IMR-90 (cell line): ENCODE measurements around the gene EEF1G. TPM values are rescaled to one million over a fixed set of nuclear protein-coding genes. Genes with fewer than 3 reads are reported as not detected.

Experiments used
- ATAC-seq: fragments of 200-7000 bp; cut with Tn5 transposase; 2 replicates; pipeline ENCODE4 v1.9.1; 2020; ENCODE audit warnings: low read depth, mild to moderate bottlenecking, moderate library complexity
- BruUV-seq: library from RNA; stranded (reverse); fragments of 400-500 nt; replicated peaks from 2 replicates; lab custom pipeline; 2021; lab: Mats Ljungman, UMichigan
- CTCF ChIA-PET: fragments of 300-600 bp; formaldehyde crosslinking; extraction: SDS; loops from one replicate; lab custom pipeline; 2021; ENCODE audit warnings: antibody characterized with exemption; lab: Yijun Ruan, JAX
- POLR2A ChIA-PET: fragments of 300-600 bp; sonication (Branson Sonifier 250); formaldehyde crosslinking; loops from one replicate; lab custom pipeline; 2022; ENCODE audit warnings: antibody characterized with exemption; ENCODE audit not compliant: unreplicated experiment; lab: Charles Lee
- DNase-seq: peaks from one replicate; pipeline ENCODE4 v3.0.0; 2013
- H2AFZ ChIP-seq: replicated peaks from 2 replicates; pipeline ENCODE3; 2013; ENCODE audit warnings: low read length, mild to moderate bottlenecking; ENCODE audit not compliant: poor library complexity
- H2AK5ac ChIP-seq: 2 replicates; pipeline ENCODE4 v1.6.1; 2013; ENCODE audit warnings: low read depth, low read length, inconsistent platforms
- H2AK9ac ChIP-seq: replicated peaks from 2 replicates; pipeline ENCODE3; 2013; ENCODE audit warnings: mild to moderate bottlenecking, low read depth, low read length, moderate library complexity; ENCODE audit not compliant: poor library complexity
- H2BK120ac ChIP-seq: 2 replicates; pipeline ENCODE4 v1.6.1; 2013; ENCODE audit warnings: low read depth, low read length, inconsistent platforms
- H2BK15ac ChIP-seq: 3 replicates; pipeline ENCODE4 v1.6.1; 2013; ENCODE audit warnings: low read depth, low read length, inconsistent platforms
- H2BK20ac ChIP-seq: 2 replicates; pipeline ENCODE4 v1.6.1; 2013; ENCODE audit warnings: low read depth, mild to moderate bottlenecking, inconsistent platforms, low read length, moderate library complexity
- H2BK5ac ChIP-seq: 2 replicates; pipeline ENCODE4 v1.6.1; 2013; ENCODE audit warnings: mild to moderate bottlenecking, low read depth, low read length, inconsistent platforms; ENCODE audit not compliant: poor library complexity, severe bottlenecking
- H3K14ac ChIP-seq: replicated peaks from 2 replicates; pipeline ENCODE4 v1.6.1; 2013; ENCODE audit warnings: low read depth, low read length, inconsistent platforms
- H3K18ac ChIP-seq: 2 replicates; pipeline ENCODE4 v1.6.1; 2013; ENCODE audit warnings: low read depth, low read length, control low read depth
- H3K23ac ChIP-seq: 2 replicates; pipeline ENCODE4 v1.6.1; 2013; ENCODE audit warnings: low read depth, low read length, inconsistent platforms
- H3K27ac ChIP-seq: 2 replicates; pipeline ENCODE4 v1.5.1; 2013; ENCODE audit warnings: mild to moderate bottlenecking, control low read depth, low read length; ENCODE audit not compliant: insufficient read depth
- H3K27me3 ChIP-seq: 2 replicates; pipeline ENCODE4 v1.6.1; 2013; ENCODE audit warnings: low read length; ENCODE audit not compliant: control insufficient read depth, insufficient read depth
- H3K36me3 ChIP-seq: 2 replicates; pipeline ENCODE4 v1.6.1; 2013; ENCODE audit warnings: low read length, mixed read lengths; ENCODE audit not compliant: control insufficient read depth, insufficient read depth
- H3K4ac ChIP-seq: 2 replicates; pipeline ENCODE4 v1.6.1; 2013; ENCODE audit warnings: low read depth, low read length, inconsistent platforms
- H3K4me1 ChIP-seq: 2 replicates; pipeline ENCODE4 v1.6.1; 2013; ENCODE audit warnings: low read length, mixed read lengths; ENCODE audit not compliant: control insufficient read depth, insufficient read depth
- H3K4me2 ChIP-seq: 2 replicates; pipeline ENCODE4 v1.6.1; 2013; ENCODE audit warnings: low read depth, mild to moderate bottlenecking, control low read depth, low read length, moderate library complexity
- H3K4me3 ChIP-seq: 2 replicates; pipeline ENCODE4 v1.5.1; 2013; ENCODE audit warnings: low read depth, mild to moderate bottlenecking, control low read depth, low read length, moderate library complexity; ENCODE audit not compliant: insufficient read depth
- H3K56ac ChIP-seq: 2 replicates; pipeline ENCODE4 v1.6.1; 2013; ENCODE audit warnings: low read length, inconsistent platforms; ENCODE audit not compliant: insufficient read depth; ENCODE audit errors: extremely low read depth
- H3K79me1 ChIP-seq, 2 experiments: 2 replicates each; pipeline ENCODE4 v1.6.1; 2013; ENCODE audit warnings: low read length in 2 of 2, inconsistent platforms in 1 of 2, low read depth in 1 of 2
- H3K9ac ChIP-seq: 2 replicates; pipeline ENCODE4 v1.6.1; 2013; ENCODE audit warnings: low read depth, low read length, control low read depth
- H3K9me1 ChIP-seq: 2 replicates; pipeline ENCODE4 v1.6.1; 2013; ENCODE audit warnings: low read length, inconsistent platforms; ENCODE audit not compliant: insufficient read depth
- H3K9me3 ChIP-seq: 2 replicates; pipeline ENCODE4 v1.6.1; 2013; ENCODE audit warnings: low read length; ENCODE audit not compliant: control insufficient read depth, insufficient read depth
- H4K20me1 ChIP-seq: 2 replicates; pipeline ENCODE4 v1.6.1; 2013; ENCODE audit warnings: low read length, inconsistent platforms; ENCODE audit not compliant: insufficient read depth
- H4K5ac ChIP-seq: 2 replicates; pipeline ENCODE4 v1.6.1; 2013; ENCODE audit warnings: mild to moderate bottlenecking, low read depth, low read length, control low read depth
- H4K8ac ChIP-seq, 2 experiments: 2 replicates each; pipeline ENCODE4 v1.6.1; 2013; ENCODE audit warnings: low read depth in 2 of 2, low read length in 2 of 2, control low read depth in 1 of 2, inconsistent platforms in 1 of 2
- H4K91ac ChIP-seq: 2 replicates; pipeline ENCODE4 v1.6.1; 2013; ENCODE audit warnings: low read depth, low read length, inconsistent platforms; ENCODE audit not compliant: insufficient read depth
- BHLHE40 ChIP-seq: fragments of 150-350 bp; IDR thresholded peaks from 2 replicates; pipeline ENCODE4 v1.6.1; 2016; ENCODE audit warnings: mild to moderate bottlenecking, low read depth, low read length
- CHD1 ChIP-seq: IDR thresholded peaks from 2 replicates; pipeline ENCODE4 v1.6.1; 2012; ENCODE audit warnings: low read depth, low read length, improper control_type of control experiment
- CTCF ChIP-seq: conservative IDR thresholded peaks from 2 replicates; pipeline ENCODE4 v1.5.1; 2012; ENCODE audit warnings: mild to moderate bottlenecking, low read depth, low read length, improper control_type of control experiment
- ELK1 ChIP-seq: fragments of 150-350 bp; IDR thresholded peaks from 2 replicates; pipeline ENCODE4 v1.6.1; 2016; ENCODE audit warnings: low read depth, mild to moderate bottlenecking, low read length, moderate library complexity, borderline replicate concordance
- FOS ChIP-seq: fragments of 150-350 bp; IDR thresholded peaks from 2 replicates; pipeline ENCODE4 v1.6.1; 2016; ENCODE audit warnings: low read depth, low read length
- MAFK ChIP-seq: IDR thresholded peaks from 2 replicates; pipeline ENCODE4 v1.6.1; 2012; ENCODE audit warnings: low read depth, low read length, improper control_type of control experiment
- MAZ ChIP-seq: IDR thresholded peaks from 2 replicates; pipeline ENCODE4 v1.6.1; 2012; ENCODE audit warnings: low read depth, mild to moderate bottlenecking, low read length, improper control_type of control experiment, moderate library complexity, borderline replicate concordance
- MXI1 ChIP-seq: IDR thresholded peaks from 2 replicates; pipeline ENCODE4 v1.6.1; 2012; ENCODE audit warnings: low read depth, mild to moderate bottlenecking, low read length, moderate library complexity, borderline replicate concordance
- NFE2L2 ChIP-seq: fragments of 150-350 bp; IDR thresholded peaks from 2 replicates; pipeline ENCODE4 v1.6.1; 2016; ENCODE audit warnings: low read depth, mild to moderate bottlenecking, low read length
- POLR2A ChIP-seq: IDR thresholded peaks from 2 replicates; pipeline ENCODE4 v1.6.1; 2012; ENCODE audit warnings: mild to moderate bottlenecking, low read depth, low read length
- RCOR1 ChIP-seq: IDR thresholded peaks from 2 replicates; pipeline ENCODE4 v1.6.1; 2012; ENCODE audit warnings: mild to moderate bottlenecking, low read length, improper control_type of control experiment; ENCODE audit not compliant: insufficient replicate concordance
- RFX5 ChIP-seq: IDR thresholded peaks from 2 replicates; pipeline ENCODE4 v1.8.0; 2012; ENCODE audit warnings: low read depth, mild to moderate bottlenecking, low read length, moderate library complexity
- USF2 ChIP-seq: fragments of 150-350 bp; IDR thresholded peaks from 2 replicates; pipeline ENCODE4 v1.6.1; 2017; ENCODE audit warnings: mild to moderate bottlenecking, antibody characterized with exemption, low read length, low read depth
- WGBS, 2 experiments: methylation state at CpG; one replicate each; pipeline versions ENCODE4 v1.1.5 to v1.1.7; 2013; ENCODE audit warnings: missing lambda C conversion rate in 2 of 2; ENCODE audit not compliant: insufficient read length in 1 of 2; ENCODE audit errors: extremely low coverage in 2 of 2; 5-methylcytosine and 5-hydroxymethylcytosine counted together
- dilution Hi-C: fragments of 300-500 bp; cut with HindIII; formaldehyde crosslinking; loops from one replicate; pipeline ENCODE4 v1.14.3; 2018; ENCODE audit warnings: low sequenced_read_pairs; ENCODE audit not compliant: unreplicated experiment
- in situ Hi-C: fragments of 300-500 bp; cut with MboI; formaldehyde crosslinking; loops from 3 replicates; pipeline ENCODE4 v1.14.3; 2019; ENCODE audit warnings: low sequenced_read_pairs, inconsistent platforms, mixed read lengths
- intact Hi-C: fragments of 100-400 bp; cut with micrococcal nuclease; formaldehyde crosslinking; loops from 2 replicates; pipeline ENCODE4 v1.10.0; 2022
- polyA plus RNA-seq, 3 experiments: library from polyadenylated mRNA; depleted of rRNA; stranded (reverse); fragments of >200 nt; gene quantifications; 2 replicates each; pipeline ENCODE4 v1.2.3, GENCODE V29; 2012; ENCODE audit warnings: low replicate concordance in 1 of 3
- total RNA-seq: library from RNA; depleted of rRNA; stranded (reverse); fragments of >200 nt; gene quantifications from 2 replicates; pipeline ENCODE4 v1.2.3, GENCODE V29; 2012

Gene EEF1G
- total and polyA plus RNA-seq, 2 of the 4 experiments (the other 2 are of a cell fraction), result 1,684 to 1,857 TPM

DNA sequence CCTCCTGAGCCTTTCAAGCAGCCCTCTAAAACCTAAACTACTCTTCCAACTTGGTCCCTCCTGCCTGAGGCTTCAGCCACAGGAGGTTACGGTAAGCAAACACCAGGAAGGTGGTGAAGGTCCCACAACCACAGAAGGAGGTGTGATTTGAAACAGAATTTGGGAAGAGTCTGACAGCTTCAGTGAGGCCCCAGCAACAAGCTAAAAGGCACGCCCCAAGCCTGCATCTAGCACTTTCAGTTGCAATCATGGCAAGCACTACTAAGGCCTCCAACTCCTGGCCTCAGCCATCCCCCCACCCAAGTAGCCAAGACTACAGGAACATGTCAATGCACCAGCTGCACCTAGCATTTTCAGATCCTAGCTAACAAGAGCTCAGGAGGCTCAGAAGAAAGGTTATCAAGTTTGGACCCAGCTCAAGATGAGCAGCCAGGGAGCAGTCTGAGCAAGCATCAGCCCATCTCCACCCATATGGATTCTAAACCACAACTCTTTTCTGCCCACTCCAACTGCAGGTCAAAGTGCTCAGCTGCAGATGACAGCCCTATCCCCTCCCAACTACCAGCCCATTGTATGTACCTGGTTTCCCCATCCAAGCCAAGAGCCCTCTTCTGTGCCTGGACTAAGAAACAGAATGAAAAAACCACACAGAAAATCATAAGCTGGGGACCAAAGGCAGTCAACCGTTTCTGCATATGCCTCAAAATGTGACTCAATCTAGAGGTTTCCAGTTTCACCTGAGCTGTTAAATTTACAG lies 16.6 kb downstream of the EEF1G start:
- ATAC-seq (no peak), DNase-seq (peak; percentile 11)
- in situ Hi-C loops, result loop anchor here (5.0 kb wide), 1 partner anchor 160 kb away; no protein-coding TSS in a partner anchor
- H3K9me1 ChIP-seq, result peaks cover 24% of the 10 kb centered on the region
- H3K4me3 ChIP-seq, result no peak overlapping the region
- H3K27me3 ChIP-seq, result no peaks in the 10 kb centered on the region
- CTCF ChIA-PET, result interaction anchor here (0.6 to 2.7 kb wide), 4 partner anchors 15 to 162 kb away, joined by 3 to 9 read pairs (median 7); no protein-coding TSS in a partner anchor
- H2BK15ac ChIP-seq, result peak overlapping the region; percentile 59; the same call in 2 of the 3 replicates
- peak overlapping the region; percentile 87 for H2BK5ac ChIP-seq
- no TSS peak for BruUV-seq
- peak overlapping the region; percentile 91 for H2AK5ac ChIP-seq
- peak overlapping the region; percentile 83; the same call in 1 of the 2 replicates for H3K56ac ChIP-seq
- H4K8ac ChIP-seq, result peak overlapping the region; percentile 1 to 87; a peak in 3 of 4 replicates
- POLR2A ChIA-PET, result interaction anchor here (0.6 kb wide), 1 partner anchor 108 kb away, joined by 3 read pairs; the partner anchor contains the start of gene C11orf98
- peak overlapping the region; percentile 85 for H4K91ac ChIP-seq
- H2AFZ ChIP-seq, result peak overlapping the region; percentile 82
- H2AK9ac ChIP-seq, result peak overlapping the region; percentile 92
- peak overlapping the region; percentile 10; the same call in 1 of the 2 replicates for H3K18ac ChIP-seq
- H4K20me1 ChIP-seq, result peaks cover 38% of the 10 kb centered on the region
- intact Hi-C loops, result no loop called here
- peak overlapping the region; percentile 95 for H3K4ac ChIP-seq
- 50% methylated on average over 1 of the region's 3 CpGs; no CpG with 5 or more reads in 1 of the 2 experiments for WGBS, 2 experiments
- peak overlapping the region; percentile 78 for H3K27ac ChIP-seq
- dilution Hi-C loops, result no loop called here
- peak overlapping the region; percentile 55; the same call in 1 of the 2 replicates for H3K23ac ChIP-seq
- peak overlapping the region; percentile 29; the same call in 1 of the 2 replicates for H4K5ac ChIP-seq
- peak overlapping the region; percentile 87 for H2BK120ac ChIP-seq
- peak overlapping the region; percentile 8; the same call in 1 of the 2 replicates for H3K9ac ChIP-seq
- peaks cover 19% of the 10 kb centered on the region for H3K36me3 ChIP-seq
- H3K9me3 ChIP-seq, result no peaks in the 10 kb centered on the region
- H3K4me1 ChIP-seq, result peaks cover 36% of the 10 kb centered on the region
- peak overlapping the region; percentile 31 for H3K14ac ChIP-seq
- peak overlapping the region; percentile 80 for H2BK20ac ChIP-seq
- H3K4me2 ChIP-seq, result peak overlapping the region; percentile 4; the same call in 1 of the 2 replicates
- H3K79me1 ChIP-seq, result peaks cover 21 to 45% of the 10 kb centered on the region in 2 experiments
- TF ChIP-seq RCOR1, result no peak
- TF ChIP-seq CHD1, result no peak
- no peak for TF ChIP-seq BHLHE40
- no peak for TF ChIP-seq ELK1
- no peak for TF ChIP-seq FOS
- TF ChIP-seq NFE2L2, result no peak
- TF ChIP-seq MXI1, result no peak
- TF ChIP-seq POLR2A, result no peak
- TF ChIP-seq MAFK, result no peak
- no peak for TF ChIP-seq RFX5
- TF ChIP-seq USF2, result no peak
- TF ChIP-seq MAZ, result no peak
- no peak for TF ChIP-seq CTCF
